Stimulated activated CD8-positive, alpha-beta memory T cell treated with anti-CD3 and anti-CD28 coated beads, Interleukin-2, amount 100 ng/mL, for 48 hours (primary cell): ENCODE results near the gene ANKRD55.
"Not testable (repeated sequence)": the region's sequence is repeated elsewhere in the genome, so short reads cannot be mapped to it uniquely, and the experiment has no call there.

ENCODE experiments used
- DNase-seq, 2 donors: peaks; one replicate each; pipeline ENCODE4 v3.0.0-alpha.2; 2020; ENCODE audit warnings: low read depth in 2 of 2

The ANKRD55 gene

DNA sequence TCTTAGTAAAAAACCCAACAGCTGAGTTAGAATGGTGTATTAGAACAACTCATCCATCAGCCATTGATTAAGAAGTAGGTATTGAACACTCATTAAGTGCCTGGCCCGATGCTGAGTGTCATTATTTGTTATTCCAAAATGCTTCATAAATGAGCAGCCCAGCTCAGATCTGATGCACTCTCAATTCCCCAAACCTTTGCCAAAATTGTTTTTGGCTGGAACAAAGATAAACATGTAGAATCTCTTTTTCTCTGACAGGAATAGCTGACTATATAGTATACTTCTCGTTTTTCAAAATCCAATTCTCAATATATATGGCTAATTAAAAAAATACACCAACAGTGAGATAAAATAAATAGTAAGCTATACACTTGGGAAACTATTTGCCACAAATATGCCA is 20.0 kb upstream of the ANKRD55 start:
- DNase-seq = no peak

DNA sequence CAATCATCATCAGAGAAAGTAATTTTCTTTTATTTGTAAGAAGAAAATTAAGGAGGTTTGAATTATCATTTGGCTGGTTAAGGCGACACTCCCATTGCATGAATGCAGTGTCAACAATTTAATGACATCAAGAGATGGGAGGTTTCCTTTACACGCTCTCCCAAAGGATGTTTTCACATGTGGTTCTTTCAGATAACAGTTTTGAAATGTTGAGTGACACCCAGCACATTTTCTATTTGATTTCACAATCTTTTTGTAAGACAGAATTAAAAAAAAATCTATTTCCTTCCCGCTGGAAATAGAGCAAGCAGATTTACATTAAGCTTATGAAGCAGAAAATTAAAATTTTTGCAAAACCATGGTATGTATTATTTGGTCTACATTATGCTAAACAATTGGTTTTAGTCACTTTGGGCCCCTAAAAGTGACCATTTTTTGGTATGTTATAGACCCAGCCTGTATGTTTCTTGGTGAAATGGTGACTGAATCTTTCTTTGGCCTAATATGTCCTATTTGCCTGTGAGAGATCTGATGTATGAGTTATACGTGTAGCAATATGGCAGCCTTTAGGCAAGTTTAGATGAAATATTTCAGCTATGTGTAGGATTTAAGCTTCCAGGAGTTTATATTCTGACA is 18.9 kb upstream of the ANKRD55 start:
- DNase-seq = no peak

DNA sequence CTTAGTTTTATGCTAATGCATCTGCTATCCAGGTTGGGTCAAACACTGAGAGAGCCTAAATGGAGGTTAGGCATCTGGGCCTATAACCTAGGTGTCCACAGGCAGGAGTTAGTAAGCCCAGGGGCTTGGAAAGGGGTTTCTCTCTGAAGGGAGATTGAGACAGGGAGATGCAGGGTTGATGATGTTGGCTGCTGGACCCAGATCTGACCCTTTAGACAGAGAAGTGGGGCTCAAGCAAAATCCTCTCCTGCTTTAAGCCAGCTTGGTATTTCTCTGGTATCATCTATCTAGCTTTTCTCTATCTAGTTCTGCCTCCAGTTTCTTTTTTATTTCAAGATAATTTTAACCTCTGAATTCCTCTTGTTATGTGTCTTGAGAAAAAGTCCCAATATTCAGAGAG is 18.3 kb upstream of the ANKRD55 start:
- no peak for DNase-seq

DNA sequence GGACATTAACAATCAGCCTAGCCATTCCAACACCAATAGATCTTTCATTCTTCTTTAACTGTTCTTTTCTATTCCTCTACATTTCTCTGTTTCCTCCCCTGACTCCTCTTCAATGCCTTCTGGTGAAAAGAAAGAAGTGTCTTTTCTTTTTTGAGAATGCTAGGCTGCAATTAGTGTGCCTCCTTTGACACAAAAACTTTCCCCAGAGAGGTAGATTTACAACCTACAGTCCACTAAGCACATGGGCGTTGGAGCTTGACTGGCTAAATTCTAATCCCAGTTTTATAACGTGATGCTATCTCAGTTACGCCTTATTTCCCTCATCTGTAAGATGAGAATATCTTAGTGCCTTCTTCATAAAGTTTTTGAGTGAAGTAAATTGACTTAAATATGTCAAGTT is 16.9 kb upstream of the ANKRD55 start:
- no peak for DNase-seq

DNA sequence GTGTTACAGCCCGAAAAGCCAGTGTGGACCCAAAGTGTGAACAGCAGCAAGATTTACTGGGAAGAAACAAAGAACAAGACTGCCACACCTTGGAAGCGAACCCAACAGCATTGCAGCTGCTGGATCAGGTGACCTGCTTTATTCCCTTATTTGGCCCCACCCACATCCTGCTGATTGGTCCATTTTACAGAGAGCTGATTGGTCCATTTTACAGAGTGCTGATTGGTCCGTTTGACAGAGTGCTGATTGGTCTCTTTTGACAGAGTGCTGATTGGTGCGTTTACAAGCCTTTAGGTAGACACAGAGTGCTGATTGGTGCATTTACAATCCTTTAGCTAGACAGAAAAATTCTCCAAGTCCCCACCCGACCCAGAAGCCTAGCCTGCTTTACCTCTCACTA is 16.0 kb upstream of the ANKRD55 start:
- DNase-seq = not testable (repeated sequence)

DNA sequence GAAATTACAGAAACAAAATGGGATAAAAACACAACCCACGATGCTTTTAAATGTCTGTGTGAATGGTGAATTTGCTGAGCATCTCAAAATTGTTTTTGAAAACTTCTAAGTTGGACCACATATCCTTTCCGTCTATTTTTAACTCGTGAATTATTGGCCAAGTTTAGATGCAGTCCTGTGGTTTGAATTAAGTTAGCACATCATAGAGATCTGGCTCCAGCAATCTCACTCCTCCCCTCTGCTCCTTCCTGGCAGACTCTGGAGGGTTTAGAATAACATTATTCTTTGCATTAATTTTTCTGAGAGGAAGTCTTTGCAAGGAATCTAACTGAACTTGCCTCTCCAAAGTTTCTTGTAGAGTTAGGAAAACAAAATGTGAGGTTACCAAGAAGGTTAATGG is 14.5 kb upstream of the ANKRD55 start:
- no peak for DNase-seq

DNA sequence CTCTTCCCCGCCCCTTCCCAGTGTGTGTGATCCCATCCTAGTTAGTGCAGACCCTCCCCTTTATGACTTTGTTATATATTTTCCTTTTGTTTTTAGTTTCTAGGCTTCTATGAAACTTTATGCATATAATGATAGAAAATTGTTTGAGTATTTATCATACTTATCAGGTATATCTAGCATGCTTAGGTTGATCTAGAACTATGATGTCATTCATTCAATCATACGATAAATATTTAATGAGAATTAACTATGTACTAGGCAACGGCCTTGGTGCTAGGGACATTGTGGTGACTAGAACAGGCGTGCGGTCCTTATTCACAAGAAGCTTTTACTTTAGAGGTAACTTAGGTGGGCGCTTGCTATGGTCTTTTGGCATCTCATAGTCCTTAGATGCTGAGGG is 13.6 kb upstream of the ANKRD55 start:
- no peak for DNase-seq

DNA sequence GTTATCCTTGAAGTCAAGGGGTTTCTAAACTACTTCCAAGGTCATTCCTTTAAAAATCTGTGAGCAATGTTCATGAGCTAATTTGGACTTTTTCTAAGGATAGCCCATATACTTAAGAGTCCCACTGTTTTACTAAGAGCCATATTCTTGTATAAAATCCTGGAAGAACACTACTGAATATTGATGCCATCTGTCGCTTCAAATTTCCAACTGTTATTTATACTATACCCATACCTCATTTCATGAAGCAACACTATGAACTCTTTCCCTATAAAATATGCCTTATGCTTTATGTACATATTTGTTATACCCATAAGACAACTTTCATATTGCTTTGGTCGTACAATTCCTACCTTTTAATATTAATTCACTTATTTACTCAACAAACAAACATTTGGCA is 12.4 kb upstream of the ANKRD55 start:
- DNase-seq = no peak

DNA sequence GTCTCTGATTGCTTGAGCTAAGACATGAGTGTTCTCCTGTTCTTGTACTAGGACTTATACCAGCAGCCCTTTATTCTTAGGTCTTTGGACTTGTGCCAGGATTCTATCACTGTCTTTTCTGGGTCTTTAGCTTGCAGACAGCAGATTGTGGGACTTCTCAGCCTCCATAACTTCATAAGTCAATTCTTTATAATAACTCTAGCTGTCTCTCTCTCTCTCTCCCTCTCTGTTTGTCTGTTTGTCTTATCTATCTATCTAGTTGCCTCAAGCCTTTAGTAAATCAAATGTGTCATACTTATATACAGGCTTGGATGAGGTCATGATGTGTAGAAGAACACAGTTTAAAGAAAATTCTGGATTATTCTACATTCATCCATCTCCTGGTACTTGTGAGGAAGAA is 11.5 kb upstream of the ANKRD55 start:
- DNase-seq = no peak

DNA sequence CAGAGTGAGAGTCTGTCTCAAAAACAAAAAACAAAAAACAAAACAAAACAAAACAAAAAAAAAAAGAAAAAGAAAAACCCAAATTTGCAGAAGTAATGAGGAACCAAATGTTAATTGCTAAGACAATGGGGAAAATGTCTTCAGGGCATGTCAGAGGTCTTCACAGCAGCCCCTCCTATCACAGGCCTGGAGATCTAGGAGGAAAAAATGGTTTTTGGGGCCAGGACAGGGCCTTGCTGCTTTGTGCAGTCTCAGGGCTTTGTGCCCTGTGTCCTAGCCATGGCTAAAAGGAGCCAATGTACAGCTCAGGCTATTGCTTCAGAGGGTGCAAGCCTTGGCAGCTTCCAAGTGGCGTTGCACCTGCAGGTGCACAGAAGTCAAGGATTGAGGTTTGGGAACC is 9.1 kb upstream of the ANKRD55 start:
- not testable (repeated sequence) for DNase-seq

DNA sequence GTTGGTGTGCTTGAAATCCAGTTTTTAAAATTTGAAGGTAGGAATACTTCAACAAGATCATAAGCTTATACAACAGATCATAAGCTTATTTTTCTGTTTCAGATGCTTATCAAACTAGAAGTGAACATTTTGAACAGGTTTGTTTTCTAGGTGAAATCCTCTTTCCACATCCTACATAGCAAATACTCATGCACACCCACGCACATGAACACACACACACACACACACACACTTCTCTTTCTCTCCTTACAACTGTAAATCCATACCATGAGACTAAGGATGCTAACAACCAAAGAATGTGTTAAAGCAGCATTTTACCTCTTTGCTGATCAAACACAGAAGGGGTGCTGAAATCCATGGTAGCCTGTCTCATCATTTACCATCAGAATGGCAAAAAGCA is 592 bp downstream of the ANKRD55 start:
- DNase-seq = no peak

DNA sequence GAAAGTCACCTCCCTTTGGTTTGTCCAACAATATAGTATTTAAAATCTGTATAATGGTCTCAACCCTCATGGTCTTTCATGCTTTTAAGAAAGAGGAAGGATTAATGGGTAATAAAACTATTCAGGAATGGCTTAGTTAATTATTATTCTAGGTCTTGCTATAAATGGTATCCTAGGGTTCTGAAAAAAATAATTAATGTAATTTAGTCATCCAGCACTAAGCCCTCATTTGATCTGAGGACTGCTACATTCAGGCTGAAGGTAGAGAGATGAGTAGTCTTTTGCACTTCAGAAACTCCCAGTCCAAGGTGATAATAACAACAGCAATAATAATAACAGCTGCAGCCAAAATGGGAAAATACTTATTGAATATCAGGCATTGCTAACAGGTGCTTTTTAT is 2.6 kb downstream of the ANKRD55 start:
- no peak for DNase-seq

DNA sequence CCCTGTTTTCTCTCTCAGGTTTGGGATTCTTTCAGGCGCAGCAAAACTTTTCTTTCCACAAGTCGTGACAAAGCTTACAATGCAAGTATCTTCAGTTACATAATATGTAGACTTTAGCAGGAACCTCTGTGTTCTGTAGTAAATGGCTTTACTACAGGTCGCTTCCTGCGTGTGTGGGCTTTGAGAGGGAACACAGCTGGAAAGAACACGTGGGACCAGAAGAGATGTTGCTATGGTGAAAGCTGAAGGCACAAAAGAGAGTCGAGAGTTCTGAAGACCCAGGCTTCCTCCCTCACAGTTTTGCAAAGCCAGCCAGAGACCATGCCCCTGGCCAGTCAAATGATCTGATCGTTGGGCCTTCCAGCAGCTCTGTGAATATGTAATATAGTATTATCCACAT is 4.0 kb downstream of the ANKRD55 start:
- no peak for DNase-seq

DNA sequence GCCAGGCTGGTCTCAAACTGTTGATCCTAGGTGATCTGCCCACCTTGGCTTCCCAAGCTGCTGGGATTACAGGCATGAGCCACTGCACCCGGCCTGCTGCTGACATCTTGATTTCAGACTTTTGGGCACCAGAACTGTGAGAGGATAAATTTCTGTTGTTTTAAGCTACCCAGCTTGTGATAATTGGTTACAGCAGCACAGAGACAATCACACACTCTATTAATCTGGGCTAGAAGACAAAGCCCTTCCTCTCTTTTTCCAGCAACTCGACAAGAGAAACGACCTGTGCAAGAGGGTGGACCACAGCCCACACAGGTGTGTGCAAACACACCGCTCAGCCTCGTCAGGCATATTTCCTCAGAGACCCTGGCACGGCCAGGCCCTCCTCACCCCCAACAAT is 4.5 kb downstream of the ANKRD55 start:
- no peak for DNase-seq

DNA sequence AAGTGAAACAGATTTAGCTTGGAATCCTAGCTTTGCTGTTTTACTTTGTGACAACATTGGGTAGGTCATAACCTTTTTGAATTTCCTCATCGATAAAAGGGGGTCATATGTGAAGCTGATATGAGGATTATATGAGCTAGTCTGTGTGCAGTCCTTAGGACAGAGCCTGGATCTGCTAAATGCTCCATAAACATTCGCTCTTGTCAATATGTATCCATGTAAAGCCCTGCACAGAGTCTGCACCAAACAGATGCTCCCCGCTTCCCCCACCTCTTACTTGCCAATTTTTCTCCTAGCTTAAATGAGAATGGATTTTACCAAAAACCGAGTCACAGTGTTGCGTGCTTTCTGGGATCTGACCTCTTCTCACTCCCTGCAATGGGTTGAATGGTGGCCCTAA is 5.4 kb downstream of the ANKRD55 start:
- DNase-seq = no peak

DNA sequence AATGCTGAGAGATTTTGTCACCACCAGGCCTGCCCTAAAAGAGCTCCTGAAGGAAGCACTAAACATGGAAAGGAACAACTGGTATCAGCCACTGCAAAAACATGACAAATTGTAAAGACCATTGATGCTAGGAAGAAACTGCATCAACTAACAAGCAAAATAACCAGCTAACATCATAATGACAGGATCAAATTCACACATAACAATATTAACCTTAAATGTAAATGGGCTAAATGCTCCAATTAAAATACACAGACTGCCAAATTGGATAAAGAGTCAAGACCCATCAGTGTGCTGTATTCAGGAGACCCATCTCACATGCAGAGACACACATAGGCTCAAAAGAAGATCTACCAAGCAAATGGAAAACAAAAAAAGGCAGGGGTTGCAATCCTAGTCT is 9.8 kb downstream of the ANKRD55 start:
- not testable (repeated sequence) for DNase-seq

DNA sequence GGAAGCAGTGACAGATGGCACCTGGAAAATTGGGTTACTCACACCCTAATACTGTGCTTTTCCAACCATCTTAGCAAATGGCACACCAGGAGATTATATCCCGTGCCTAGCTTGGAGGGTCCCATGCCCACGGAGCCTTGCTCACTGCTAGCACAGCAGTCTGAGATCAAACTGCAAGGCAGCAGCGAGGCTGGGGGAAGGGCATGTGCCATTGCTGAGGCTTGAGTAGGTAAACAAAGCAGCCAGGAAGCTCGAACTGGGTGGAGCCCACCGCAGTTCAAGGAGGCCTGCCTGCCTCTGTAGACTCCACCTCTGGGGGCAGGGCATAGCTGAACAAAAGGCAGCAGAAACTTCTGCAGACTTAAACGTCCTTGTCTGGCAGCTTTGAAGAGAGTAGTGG is 11.5 kb downstream of the ANKRD55 start:
- not testable (repeated sequence) for DNase-seq

DNA sequence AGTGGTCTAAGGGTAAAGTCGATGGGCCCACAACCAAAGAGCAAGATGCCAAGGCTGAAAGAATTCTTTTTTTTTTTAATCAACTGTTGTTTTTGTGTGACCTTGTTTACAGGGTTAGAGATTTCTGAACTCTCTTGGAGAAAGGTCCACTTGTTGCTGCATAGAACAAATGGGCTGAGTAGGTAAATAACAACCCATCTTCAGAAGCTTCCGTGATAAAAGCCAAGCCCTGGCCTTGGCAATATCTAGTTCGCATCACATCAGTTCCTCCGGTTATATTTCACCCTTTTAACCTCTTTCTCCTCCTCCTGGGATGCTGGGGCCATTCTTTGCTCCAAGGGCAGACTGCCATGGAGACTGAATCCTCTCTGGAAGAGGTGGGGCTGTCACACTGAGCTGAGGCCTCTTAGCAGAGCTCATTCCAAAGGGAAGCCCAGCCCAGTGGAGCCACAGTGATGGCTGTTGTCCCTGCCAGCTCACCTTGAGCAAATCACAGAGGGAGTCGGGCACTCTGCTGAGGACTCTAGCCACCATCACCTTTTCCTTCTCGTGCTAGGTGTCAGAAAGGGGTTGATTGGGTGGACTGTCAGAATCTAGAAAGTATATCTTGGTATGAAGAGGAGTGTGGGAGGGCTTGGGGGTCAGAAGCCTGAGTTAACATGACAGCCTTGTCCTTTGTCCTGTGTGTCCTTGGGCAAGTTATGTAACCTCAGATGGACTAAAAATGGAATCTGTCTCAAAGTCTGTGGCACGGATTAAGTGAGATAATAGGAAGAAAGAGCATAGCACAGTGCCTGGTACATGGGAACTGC is 17.9 kb downstream of the ANKRD55 start:
- no peak for DNase-seq

DNA sequence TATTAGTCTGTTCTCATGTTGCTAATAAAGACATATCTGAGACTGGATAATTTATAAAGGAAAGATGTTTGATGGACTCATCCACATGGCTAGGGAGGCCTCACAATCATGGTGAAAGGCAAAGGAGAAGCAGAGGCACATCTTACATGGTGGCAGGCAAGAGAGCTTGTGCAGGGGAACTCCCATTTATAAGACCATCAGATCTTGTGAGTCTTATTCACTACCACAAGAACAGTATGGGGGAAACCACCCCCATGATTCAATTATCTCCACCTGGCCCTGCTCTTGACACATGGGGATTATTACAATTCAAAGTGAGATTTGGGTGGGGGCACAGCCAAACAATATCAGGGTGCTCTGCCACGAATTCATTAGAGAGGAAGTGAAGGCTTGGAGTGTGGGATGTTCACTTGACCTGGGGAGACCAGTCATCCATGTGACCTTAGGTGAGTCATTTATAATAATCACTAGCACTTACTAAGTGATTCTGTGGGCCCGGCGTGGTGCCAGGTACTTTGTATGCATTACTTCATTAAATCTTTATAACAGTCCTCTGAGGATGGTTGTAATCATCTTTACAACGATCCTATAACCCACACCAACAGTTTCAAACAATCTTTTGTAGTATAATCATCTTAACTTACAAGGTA is 19.1 kb downstream of the ANKRD55 start:
- DNase-seq = not testable (repeated sequence)

DNA sequence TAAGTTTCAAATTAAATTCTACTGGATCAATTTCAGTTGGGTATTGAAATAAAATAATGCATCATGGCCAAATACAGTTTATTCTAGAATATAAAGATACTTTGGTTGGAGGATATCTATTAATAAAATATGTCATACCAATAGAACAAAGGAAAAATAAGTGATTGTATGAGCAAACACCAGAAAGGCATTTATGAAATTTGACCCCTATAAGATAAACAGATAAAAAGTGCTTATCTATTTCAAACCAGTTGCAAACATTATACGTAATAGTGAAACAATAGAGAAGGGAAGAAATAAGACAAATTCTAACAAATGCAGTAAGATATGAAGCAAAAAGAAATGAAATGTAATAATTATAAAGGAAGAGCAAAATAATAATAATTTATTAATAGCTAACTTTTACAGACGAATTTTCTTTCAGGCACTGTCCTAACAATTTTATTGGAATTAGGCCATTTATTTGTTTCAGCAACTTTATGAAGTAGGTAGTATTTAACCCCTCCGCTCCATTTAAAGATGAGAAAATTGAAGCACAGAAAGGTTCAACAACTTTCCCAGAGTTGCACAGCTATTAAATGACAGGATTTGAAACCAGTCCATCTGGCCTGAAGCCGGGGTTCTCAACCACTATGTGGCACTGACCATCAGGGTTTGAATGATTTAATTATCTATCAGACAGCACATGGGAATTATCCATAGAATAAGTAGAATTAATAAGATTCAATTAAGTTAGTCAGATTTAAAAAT is 20.8 kb downstream of the ANKRD55 start:
- no peak for DNase-seq

DNA sequence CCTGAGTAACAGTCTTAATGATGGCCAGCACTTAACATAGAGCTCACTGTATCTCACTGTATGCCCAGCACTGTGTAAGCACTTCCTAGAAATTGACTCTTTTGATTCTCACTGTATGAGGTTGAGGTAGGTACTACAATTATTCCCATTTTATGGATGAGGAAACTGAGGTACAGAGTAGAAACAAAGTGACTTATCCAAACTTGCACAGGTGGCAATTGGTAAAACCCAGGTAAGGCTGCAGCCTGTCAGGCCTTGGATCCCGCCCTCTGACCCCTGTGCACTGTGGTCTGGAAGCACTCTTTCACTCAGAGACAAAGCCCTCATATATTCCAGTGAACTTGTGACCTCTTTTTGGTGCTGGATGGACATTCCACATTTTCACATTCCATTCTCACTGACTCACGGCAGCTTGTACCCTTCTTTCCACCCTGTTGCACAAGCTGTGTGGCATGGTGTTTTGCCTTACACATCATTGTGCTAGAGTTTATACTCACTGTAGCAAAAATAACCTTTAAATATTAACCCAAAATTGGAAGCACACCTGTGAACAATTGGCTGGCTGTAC is 21.7 kb downstream of the ANKRD55 start:
- no peak for DNase-seq

DNA sequence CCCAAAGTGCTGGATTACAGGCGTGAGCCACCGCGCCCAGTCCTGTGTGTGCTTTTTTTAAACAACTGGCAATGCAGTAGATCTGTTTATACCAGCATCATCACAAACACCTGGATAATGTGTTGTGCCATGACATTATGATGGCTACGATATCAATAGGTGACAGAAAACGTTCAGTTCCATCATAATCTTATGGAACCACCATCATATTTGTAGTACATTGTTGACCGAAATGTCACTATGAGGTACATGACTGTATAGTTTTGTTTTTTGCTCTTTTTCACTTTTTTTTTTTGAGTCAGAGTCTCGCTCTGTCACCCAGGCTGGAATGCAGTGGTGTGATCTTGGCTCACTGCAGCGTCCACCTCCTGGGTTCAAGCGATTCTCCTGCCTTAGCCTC is 24.4 kb downstream of the ANKRD55 start:
- no peak for DNase-seq
